ENCODE measurements around the gene SH3PXD2A. TPM values are rescaled to one million over a fixed set of nuclear protein-coding genes. Genes with fewer than 3 reads are reported as not detected.
"Not testable (repeated sequence)": the region's sequence is repeated elsewhere in the genome, so short reads cannot be mapped to it uniquely, and the experiment has no call there.

SH3PXD2A gene
- total RNA-seq, 2 experiments from 2014 or later, result 6.5 to 7.4 TPM

GRCh38 chr10:103637011-103637410, 218.4 kb downstream of the SH3PXD2A start:
- no peak for TF ChIP-seq CTCF (IDR thresholded peaks at IDR 0.05)
- no peaks in the 10 kb centered on the region for H3K36me3 Mint-ChIP-seq (ENCODE audit: low read depth)
- ChIA-PET CTCF (interaction anchor here (1.0 to 2.6 kb wide), 3 partner anchors 49 to 76 kb away, joined by 3 to 15 read pairs (median 3); no protein-coding TSS in a partner anchor), POLR2A (interaction anchor here (1.2 to 1.5 kb wide), 2 partner anchors 12 to 38 kb away, joined by 3 to 5 read pairs; no protein-coding TSS in a partner anchor)
- H3K9me3 Mint-ChIP-seq, result no peaks in the 10 kb centered on the region
- no peak overlapping the region for H3K4me3 Mint-ChIP-seq
- ATAC-seq, result no peak
- intact Hi-C loops (cut with micrococcal nuclease), result no loop called here
- no peak overlapping the region for H3K27ac Mint-ChIP-seq
- no peaks in the 10 kb centered on the region for H3K4me1 Mint-ChIP-seq (ENCODE audit: low read depth)
- no peaks in the 10 kb centered on the region for H3K27me3 Mint-ChIP-seq
- DNase-seq, result no peak

- CTCF ChIA-PET, result interaction anchor here (2.6 kb wide), 1 partner anchor 50 kb away, joined by 15 read pairs; no protein-coding TSS in a partner anchor
Measured at GRCh38 chr10:103636492-103636891, 218.9 kb downstream of the SH3PXD2A start.

GRCh38 chr10:103635580-103635979, 219.8 kb downstream of the SH3PXD2A start:
- Mint-ChIP-seq H3K27me3 (no peaks in the 10 kb centered on the region), H3K4me3 (no peak overlapping the region), H3K36me3 (ENCODE audit: low read depth) (no peaks in the 10 kb centered on the region), H3K9me3 (no peaks in the 10 kb centered on the region), H3K27ac (no peak overlapping the region), H3K4me1 (ENCODE audit: low read depth) (no peaks in the 10 kb centered on the region)
- intact Hi-C loops (cut with micrococcal nuclease), result no loop called here
- ChIA-PET CTCF (interaction anchor here (1.4 kb wide), 1 partner anchor 51 kb away, joined by 5 read pairs; no protein-coding TSS in a partner anchor), POLR2A (no interaction called here)
- DNase-seq, result no peak
- TF ChIP-seq CTCF (IDR thresholded peaks at IDR 0.05), result no peak
- no peak for ATAC-seq

More at GRCh38 chr10:103636492-103636891, 218.9 kb downstream of the SH3PXD2A start:
- no peak for DNase-seq
- Mint-ChIP-seq H3K4me3 (no peak overlapping the region), H3K4me1 (ENCODE audit: low read depth) (no peaks in the 10 kb centered on the region), H3K36me3 (ENCODE audit: low read depth) (no peaks in the 10 kb centered on the region), H3K27ac (no peak overlapping the region), H3K9me3 (no peaks in the 10 kb centered on the region), H3K27me3 (no peaks in the 10 kb centered on the region)
- intact Hi-C loops (cut with micrococcal nuclease), result no loop called here
- no peak for TF ChIP-seq CTCF (IDR thresholded peaks at IDR 0.05)
- ATAC-seq, result no peak
- POLR2A ChIA-PET, result interaction anchor here (1.2 to 1.5 kb wide), 2 partner anchors 13 to 38 kb away, joined by 3 to 5 read pairs; no protein-coding TSS in a partner anchor

- no peak for DNase-seq
- Mint-ChIP-seq H3K27ac (no peak overlapping the region), H3K27me3 (no peaks in the 10 kb centered on the region), H3K36me3 (ENCODE audit: low read depth) (no peaks in the 10 kb centered on the region), H3K4me1 (ENCODE audit: low read depth) (no peaks in the 10 kb centered on the region), H3K4me3 (no peak overlapping the region), H3K9me3 (no peaks in the 10 kb centered on the region)
- TF ChIP-seq CTCF (IDR thresholded peaks at IDR 0.05), result no peak
- ChIA-PET CTCF (interaction anchor here (1.0 kb wide), 1 partner anchor 52 kb away, joined by 5 read pairs; no protein-coding TSS in a partner anchor), POLR2A (no interaction called here)
- intact Hi-C loops (cut with micrococcal nuclease), result no loop called here
- ATAC-seq, result no peak
Measured at GRCh38 chr10:103633846-103634245, 221.5 kb downstream of the SH3PXD2A start.

- H3K9me3 Mint-ChIP-seq; H3K4me3 Mint-ChIP-seq; H3K27me3 Mint-ChIP-seq; H3K4me1 Mint-ChIP-seq (ENCODE audit: low read depth); ATAC-seq; POLR2A ChIA-PET; intact Hi-C loops (cut with micrococcal nuclease); DNase-seq; H3K36me3 Mint-ChIP-seq (ENCODE audit: low read depth); H3K27ac Mint-ChIP-seq: not testable (repeated sequence)
- CTCF ChIA-PET, result interaction anchor here (1.1 to 3.7 kb wide), 2 partner anchors 27 to 53 kb away, joined by 4 to 13 read pairs; no protein-coding TSS in a partner anchor
Measured at GRCh38 chr10:103632871-103633270, 222.5 kb downstream of the SH3PXD2A start.

Measured in activated CD8-positive, alpha-beta T cell treated with anti-CD3 and anti-CD28 coated beads for 36 hours (primary cell).